MM.1S (cell line): ENCODE measurements around the gene F13A1.

Experiments used
- EZH2 ChIP-seq: fragments of 300-600 bp; sonication (generic); optimal IDR thresholded peaks from 2 replicates; pipeline ENCODE3; 2017; ENCODE audit warnings: low read depth, mild to moderate bottlenecking, antibody characterized with exemption, low read length, mixed read lengths
- TF ChIP-seq, protein P1 (sequence below): fragments of 300-600 bp; sonication (generic); IDR thresholded peaks from 2 replicates; pipeline ENCODE4 v1.5.1; 2016; ENCODE audit warnings: antibody characterized with exemption, low read length, mixed read lengths

DNA sequence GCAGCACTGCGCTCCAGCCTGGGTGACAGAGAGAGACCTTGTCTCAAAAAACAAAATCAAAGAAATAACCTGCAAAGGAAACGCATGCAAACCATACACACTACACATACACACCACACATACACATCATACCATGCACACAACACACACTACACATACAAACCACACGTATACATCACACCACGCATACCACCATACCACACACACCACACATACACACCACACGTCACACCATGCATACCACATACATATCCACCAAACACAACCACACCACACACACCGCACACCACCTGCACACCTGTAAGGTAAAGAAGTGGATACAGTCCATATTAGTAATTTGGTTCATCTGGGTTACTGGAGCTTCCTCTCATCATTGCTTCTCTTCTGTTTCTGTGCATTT lies 32.3 kb upstream of the F13A1 start:
- TF ChIP-seq, protein P1, sequence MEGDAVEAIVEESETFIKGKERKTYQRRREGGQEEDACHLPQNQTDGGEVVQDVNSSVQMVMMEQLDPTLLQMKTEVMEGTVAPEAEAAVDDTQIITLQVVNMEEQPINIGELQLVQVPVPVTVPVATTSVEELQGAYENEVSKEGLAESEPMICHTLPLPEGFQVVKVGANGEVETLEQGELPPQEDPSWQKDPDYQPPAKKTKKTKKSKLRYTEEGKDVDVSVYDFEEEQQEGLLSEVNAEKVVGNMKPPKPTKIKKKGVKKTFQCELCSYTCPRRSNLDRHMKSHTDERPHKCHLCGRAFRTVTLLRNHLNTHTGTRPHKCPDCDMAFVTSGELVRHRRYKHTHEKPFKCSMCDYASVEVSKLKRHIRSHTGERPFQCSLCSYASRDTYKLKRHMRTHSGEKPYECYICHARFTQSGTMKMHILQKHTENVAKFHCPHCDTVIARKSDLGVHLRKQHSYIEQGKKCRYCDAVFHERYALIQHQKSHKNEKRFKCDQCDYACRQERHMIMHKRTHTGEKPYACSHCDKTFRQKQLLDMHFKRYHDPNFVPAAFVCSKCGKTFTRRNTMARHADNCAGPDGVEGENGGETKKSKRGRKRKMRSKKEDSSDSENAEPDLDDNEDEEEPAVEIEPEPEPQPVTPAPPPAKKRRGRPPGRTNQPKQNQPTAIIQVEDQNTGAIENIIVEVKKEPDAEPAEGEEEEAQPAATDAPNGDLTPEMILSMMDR, result no peak
- TF ChIP-seq EZH2, result no peak
